ENCODE results near the gene ZNF57. TPM values are rescaled to one million over a fixed set of nuclear protein-coding genes. Genes with fewer than 3 reads are reported as not detected.
A peak's percentile ranks its signal among the peaks of the same experiment; 100 is the strongest.

Gene ZNF57
- total and polyA plus RNA-seq, 9 of the 15 experiments (the other 6 are each of a cell fraction or from before 2014, with no cell fraction given) = 3.9 to 13.5 (median 7.8) TPM

DNA sequence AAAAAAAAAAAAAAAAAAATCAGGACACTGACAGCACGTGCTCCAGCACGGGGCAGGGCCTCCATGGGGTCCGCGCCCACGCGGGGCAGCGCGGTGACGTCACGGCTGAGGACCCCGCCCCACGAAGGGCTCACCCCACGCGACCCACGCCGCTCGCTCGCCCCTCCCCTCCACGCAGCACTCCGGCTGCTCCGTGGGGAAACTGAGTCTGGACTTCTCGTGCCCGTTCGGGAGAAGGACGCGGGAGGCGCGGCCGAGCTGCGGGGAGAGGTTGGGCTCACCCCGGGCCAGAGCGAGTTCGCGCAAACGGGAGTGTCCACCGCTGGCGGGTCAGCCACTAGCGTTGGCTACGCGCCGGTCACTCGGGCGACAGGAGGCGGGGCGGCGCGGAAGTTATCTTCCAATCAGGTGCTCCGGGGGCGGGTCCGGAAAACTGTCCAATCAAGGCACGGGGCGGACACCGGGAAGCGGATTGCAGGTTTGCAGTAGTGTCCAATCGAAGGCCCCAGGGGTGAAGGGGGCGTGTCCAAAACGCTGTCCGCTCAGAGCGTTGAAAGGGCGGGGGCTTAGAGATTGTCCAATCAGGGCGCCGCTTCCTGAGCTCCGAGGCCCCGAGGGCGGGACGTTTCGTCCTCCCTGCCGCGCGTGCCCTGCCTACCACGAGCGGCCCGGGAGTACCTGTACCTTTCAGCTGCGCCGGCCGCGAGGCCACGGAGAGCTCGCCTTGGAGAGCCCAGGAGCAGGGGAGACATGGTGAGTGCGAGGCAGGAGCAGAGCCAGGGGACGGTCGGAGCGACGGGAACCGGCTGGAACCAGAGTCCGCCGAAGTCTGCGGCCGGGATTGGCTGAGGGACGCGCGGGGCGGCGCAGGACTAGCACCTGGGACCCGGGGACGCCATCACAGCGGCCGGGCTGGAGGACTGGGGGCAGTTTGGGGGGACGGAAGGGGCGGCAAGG, at the start of gene ZNF57 (continued):
- TF ChIP-seq TRIM28 (IDR thresholded peaks at IDR 0.05) = 0 out of 2 replicates have a peak, but pooled peaks have one; percentile 20
- TF ChIP-seq PHF20 (IDR thresholded peaks at IDR 0.05; ENCODE audit: partially characterized antibody) = no peak
- no peak for TF ChIP-seq TCF7L2 (IDR thresholded peaks at IDR 0.05; ENCODE audit: low read depth, low read length)
- no peak for TF ChIP-seq GTF2F1 (IDR thresholded peaks at IDR 0.05; ENCODE audit: low read depth, low read length)
- TF ChIP-seq, protein P1, sequence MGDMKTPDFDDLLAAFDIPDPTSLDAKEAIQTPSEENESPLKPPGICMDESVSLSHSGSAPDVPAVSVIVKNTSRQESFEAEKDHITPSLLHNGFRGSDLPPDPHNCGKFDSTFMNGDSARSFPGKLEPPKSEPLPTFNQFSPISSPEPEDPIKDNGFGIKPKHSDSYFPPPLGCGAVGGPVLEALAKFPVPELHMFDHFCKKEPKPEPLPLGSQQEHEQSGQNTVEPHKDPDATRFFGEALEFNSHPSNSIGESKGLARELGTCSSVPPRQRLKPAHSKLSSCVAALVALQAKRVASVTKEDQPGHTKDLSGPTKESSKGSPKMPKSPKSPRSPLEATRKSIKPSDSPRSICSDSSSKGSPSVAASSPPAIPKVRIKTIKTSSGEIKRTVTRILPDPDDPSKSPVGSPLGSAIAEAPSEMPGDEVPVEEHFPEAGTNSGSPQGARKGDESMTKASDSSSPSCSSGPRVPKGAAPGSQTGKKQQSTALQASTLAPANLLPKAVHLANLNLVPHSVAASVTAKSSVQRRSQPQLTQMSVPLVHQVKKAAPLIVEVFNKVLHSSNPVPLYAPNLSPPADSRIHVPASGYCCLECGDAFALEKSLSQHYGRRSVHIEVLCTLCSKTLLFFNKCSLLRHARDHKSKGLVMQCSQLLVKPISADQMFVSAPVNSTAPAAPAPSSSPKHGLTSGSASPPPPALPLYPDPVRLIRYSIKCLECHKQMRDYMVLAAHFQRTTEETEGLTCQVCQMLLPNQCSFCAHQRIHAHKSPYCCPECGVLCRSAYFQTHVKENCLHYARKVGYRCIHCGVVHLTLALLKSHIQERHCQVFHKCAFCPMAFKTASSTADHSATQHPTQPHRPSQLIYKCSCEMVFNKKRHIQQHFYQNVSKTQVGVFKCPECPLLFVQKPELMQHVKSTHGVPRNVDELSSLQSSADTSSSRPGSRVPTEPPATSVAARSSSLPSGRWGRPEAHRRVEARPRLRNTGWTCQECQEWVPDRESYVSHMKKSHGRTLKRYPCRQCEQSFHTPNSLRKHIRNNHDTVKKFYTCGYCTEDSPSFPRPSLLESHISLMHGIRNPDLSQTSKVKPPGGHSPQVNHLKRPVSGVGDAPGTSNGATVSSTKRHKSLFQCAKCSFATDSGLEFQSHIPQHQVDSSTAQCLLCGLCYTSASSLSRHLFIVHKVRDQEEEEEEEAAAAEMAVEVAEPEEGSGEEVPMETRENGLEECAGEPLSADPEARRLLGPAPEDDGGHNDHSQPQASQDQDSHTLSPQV (IDR thresholded peaks at IDR 0.05) = no peak
- no peak for TF ChIP-seq ZZZ3 (IDR thresholded peaks at IDR 0.05)
- TF ChIP-seq CCNT2 (IDR thresholded peaks at IDR 0.05; ENCODE audit: borderline replicate concordance, extremely low read depth, insufficient read length, low read depth, low read length) = peak; percentile 9
- no peak for TF ChIP-seq NR2F6 (CRISPR knock-in tag; IDR thresholded peaks at IDR 0.05)
- no peak for TF ChIP-seq ZNF263 (CRISPR knock-in tag; IDR thresholded peaks at IDR 0.05; ENCODE audit: borderline replicate concordance)
- TF ChIP-seq, protein P2, sequence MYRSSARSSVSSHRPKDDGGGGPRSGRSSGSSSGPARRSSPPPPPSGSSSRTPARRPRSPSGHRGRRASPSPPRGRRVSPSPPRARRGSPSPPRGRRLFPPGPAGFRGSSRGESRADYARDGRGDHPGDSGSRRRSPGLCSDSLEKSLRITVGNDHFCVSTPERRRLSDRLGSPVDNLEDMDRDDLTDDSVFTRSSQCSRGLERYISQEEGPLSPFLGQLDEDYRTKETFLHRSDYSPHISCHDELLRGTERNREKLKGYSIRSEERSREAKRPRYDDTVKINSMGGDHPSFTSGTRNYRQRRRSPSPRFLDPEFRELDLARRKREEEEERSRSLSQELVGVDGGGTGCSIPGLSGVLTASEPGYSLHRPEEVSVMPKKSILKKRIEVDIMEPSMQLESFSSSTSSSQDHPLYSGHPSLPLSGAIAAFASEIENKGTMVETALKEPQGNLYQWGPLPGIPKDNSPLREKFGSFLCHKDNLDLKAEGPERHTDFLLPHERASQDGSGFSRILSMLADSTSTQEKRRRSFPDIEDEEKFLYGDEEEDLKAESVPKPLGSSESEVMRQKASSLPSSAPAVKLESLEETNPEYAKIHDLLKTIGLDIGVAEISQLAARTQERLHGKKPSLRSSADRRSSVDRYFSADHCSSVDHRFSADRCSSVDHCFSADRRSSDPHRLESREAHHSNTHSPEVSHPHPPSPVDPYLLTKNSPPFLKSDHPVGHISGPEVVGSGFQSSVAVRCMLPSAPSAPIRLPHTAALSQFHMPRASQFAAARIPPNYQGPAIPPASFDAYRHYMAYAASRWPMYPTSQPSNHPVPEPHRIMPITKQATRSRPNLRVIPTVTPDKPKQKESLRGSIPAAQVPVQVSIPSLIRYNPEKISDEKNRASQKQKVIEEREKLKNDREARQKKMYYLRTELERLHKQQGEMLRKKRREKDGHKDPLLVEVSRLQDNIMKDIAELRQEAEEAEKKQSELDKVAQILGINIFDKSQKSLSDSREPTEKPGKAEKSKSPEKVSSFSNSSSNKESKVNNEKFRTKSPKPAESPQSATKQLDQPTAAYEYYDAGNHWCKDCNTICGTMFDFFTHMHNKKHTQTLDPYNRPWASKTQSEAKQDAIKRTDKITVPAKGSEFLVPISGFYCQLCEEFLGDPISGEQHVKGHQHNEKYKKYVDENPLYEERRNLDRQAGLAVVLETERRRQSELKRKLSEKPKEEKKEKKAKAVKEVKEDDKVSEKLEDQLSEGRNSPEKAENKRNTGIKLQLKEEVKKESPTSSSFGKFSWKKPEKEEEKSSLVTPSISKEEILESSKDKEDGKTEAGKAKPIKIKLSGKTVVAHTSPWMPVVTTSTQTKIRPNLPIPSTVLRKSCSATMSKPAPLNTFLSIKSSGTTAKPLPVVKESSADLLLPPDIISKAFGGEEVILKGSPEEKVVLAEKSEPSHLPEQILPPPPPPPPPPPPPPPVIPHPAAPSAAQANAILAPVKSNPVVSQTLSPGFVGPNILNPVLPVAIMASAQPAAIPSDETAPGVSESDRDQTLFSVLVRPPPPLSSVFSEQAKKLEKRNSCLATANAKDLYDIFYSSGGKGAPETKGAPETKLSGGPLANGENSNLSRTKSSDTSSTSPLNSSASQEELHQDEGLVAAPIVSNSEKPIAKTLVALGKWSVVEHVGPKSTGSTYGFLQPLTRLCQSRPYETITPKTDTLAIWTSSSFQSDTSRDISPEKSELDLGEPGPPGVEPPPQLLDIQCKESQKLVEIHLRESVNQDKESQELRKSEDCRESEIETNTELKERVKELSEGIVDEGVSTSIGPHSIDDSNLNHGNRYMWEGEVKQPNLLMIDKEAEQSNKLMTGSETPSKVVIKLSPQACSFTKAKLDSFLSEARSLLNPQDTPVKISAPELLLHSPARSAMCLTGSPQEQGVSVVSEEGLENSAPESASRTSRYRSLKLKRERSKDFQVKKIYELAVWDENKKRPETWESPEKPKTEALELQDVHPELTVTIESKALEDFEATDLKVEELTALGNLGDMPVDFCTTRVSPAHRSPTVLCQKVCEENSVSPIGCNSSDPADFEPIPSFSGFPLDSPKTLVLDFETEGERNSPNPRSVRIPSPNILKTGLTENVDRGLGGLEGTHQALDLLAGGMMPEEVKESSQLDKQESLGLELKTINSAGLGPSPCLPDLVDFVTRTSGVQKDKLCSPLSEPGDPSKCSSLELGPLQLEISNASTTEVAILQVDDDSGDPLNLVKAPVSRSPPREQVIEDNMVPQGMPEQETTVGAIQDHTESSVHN (IDR thresholded peaks at IDR 0.05; ENCODE audit: borderline replicate concordance in 1 of 2, low read depth in 1 of 2) = no peak
- TF ChIP-seq SREBF1 (IDR thresholded peaks at IDR 0.05; ENCODE audit: borderline replicate concordance, low read depth, low read length) = no peak
- 0 out of 2 replicates have a peak, but pooled peaks have one; percentile 15 for TF ChIP-seq ARID1B (IDR thresholded peaks at IDR 0.05)
- peak; percentile 70 for TF ChIP-seq POLR2A (conservative IDR thresholded peaks at IDR 0.05)
- TF ChIP-seq COPS2 (conservative IDR thresholded peaks at IDR 0.05) = no peak
- TF ChIP-seq NEUROD1 (IDR thresholded peaks at IDR 0.05; ENCODE audit: borderline replicate concordance, low read depth, low read length, partially characterized antibody) = no peak

Measured in K562 (cell line).